Right lobe of liver (tissue), 6 donors: ENCODE measurements around the gene PAFAH1B2. TPM values are rescaled to one million over a fixed set of nuclear protein-coding genes. Genes with fewer than 3 reads are reported as not detected.
"Not testable (repeated sequence)": the region's sequence is repeated elsewhere in the genome, so short reads cannot be mapped to it uniquely, and the experiment has no call there.

Experiments used
- ATAC-seq, 4 donors: fragments of 200-7000 bp; cut with Tn5 transposase; one replicate each; pipeline ENCODE4 v1.9.1; 2020; ENCODE audit warnings: mild to moderate bottlenecking in 4 of 4, moderate library complexity in 4 of 4
- DNase-seq, 3 donors: peaks; one replicate each; pipeline ENCODE4 v3.0.0-alpha.2; 2020
- H3K27ac ChIP-seq, 3 donors: fragments of 200-600 bp; one replicate each; pipeline ENCODE4 v1.8.0; 2022
- H3K27me3 ChIP-seq, 2 donors: fragments of 200-600 bp; one replicate each; pipeline ENCODE4 v1.8.0; 2022
- H3K36me3 ChIP-seq, 4 donors: fragments of 200-600 bp; sonication (generic) in 1 of 4; one replicate each; pipeline versions ENCODE4 v1.5.1 to v1.8.0; 2017 to 2022; ENCODE audit warnings: control low read depth in 1 of 4
- H3K4me1 ChIP-seq, 4 donors: fragments of 200-600 bp; sonication (generic) in 1 of 4; one replicate each; pipeline versions ENCODE4 v1.5.1 to v1.8.0; 2017 to 2022; ENCODE audit warnings: control low read depth in 1 of 4
- H3K4me3 ChIP-seq, 3 donors: fragments of 200-600 bp; one replicate each; pipeline ENCODE4 v1.8.0; 2022
- H3K9me3 ChIP-seq, 4 donors: fragments of 200-600 bp; sonication (generic) in 1 of 4; one replicate each; pipeline versions ENCODE4 v1.5.1 to v1.8.0; 2017 to 2022; ENCODE audit warnings: control low read depth in 1 of 4
- CTCF ChIP-seq, 4 donors: fragments of 200-600 bp in 3 of 4; fragments of 450-650 bp in 1 of 4; IDR thresholded peaks; one replicate each; pipeline versions ENCODE4 v1.5.1 to v1.8.0; 2016 to 2022; ENCODE audit warnings: antibody characterized with exemption in 4 of 4, mild to moderate bottlenecking in 2 of 4
- POLR2A ChIP-seq: fragments of 450-650 bp; IDR thresholded peaks from one replicate; pipeline ENCODE4 v1.6.1; 2017; ENCODE audit warnings: antibody characterized with exemption, mild to moderate bottlenecking
- WGBS: methylation state at CpG from one replicate; pipeline ENCODE4 v1.1.6; 2018; ENCODE audit warnings: low coverage, low lambda C conversion rate; ENCODE audit not compliant: insufficient coverage; ENCODE audit errors: missing lambda C conversion rate; 5-methylcytosine and 5-hydroxymethylcytosine counted together
- intact Hi-C, 2 donors: fragments of 100-400 bp; cut with DNase I; formaldehyde crosslinking; loops; one replicate each; pipeline versions ENCODE4 v1.11.2 to v1.14.1; 2022
- total RNA-seq, 6 experiments: library from RNA; depleted of rRNA in 2 of 6; stranded (reverse); fragments of >200 nt in 2 of 6; fragmentation: NEBNext Ultra II Directional in 3 of 6; extraction: Animal tissue kit (Norgen Biotek cat#: 25700) in 3 of 6; gene quantifications; one replicate each; pipeline versions ENCODE4 v1.1.0 to v1.2.4, GENCODE V29; 2016 to 2023
- donor health status: DM: no; HTN: yes; CAD: no.
- donor health status: DM: no; HTN: no; CAD: no.
- donor health status: DM: no; HTN: no; CAD: no.
- donor health status: DM: no; HTN: yes; CAD: no.
- donor health status: DM: no; HTN: yes; CAD: no.

The PAFAH1B2 gene
- total RNA-seq, 6 experiments from 2014 or later, result 22.2 to 39.1 (median 29.3) TPM

GRCh38 chr11:117100556-117100955 lies 43.5 kb upstream of the PAFAH1B2 start:
- intact Hi-C loops, result loop anchor here (10.0 kb wide), 2 partner anchors 216 to 226 kb away; no protein-coding TSS in a partner anchor
- peaks cover 0 to 23% (median 6%) of the 10 kb centered on the region in 4 donors for H3K4me1 ChIP-seq
- no peaks in the 10 kb centered on the region for H3K27me3 ChIP-seq
- no peak for TF ChIP-seq POLR2A
- H3K9me3 ChIP-seq, result no peaks in the 10 kb centered on the region
- ATAC-seq, result no peak
- 87% methylated on average over 3 of the region's 3 CpGs for WGBS
- H3K36me3 ChIP-seq, result no peaks in the 10 kb centered on the region
- DNase-seq, result no peak
- no peak overlapping the region for H3K4me3 ChIP-seq
- H3K27ac ChIP-seq, result no peak overlapping the region

GRCh38 chr11:117107701-117108590 lies 36.1 kb upstream of the PAFAH1B2 start:
- Histone ChIP-seq H3K9me3 (no peaks in the 10 kb centered on the region), H3K4me1 (peaks cover 0 to 7% (median 0%) of the 10 kb centered on the region in 4 donors), H3K4me3 (no peak overlapping the region), H3K27ac (no peak overlapping the region), H3K27me3 (no peaks in the 10 kb centered on the region), H3K36me3 (no peaks in the 10 kb centered on the region)
- DNase-seq (no peak), ATAC-seq (peak in 2 of 4 donors; percentile 29 to 30)
- 40% methylated on average over 5 of the region's 5 CpGs for WGBS
- intact Hi-C loops, result loop anchor here (10.0 kb wide), 2 partner anchors 223 to 233 kb away; no protein-coding TSS in a partner anchor
- TF ChIP-seq POLR2A (no peak), CTCF (IDR thresholded peaks at IDR 0.05) (no peak)

- intact Hi-C loops, result no loop called here
- Histone ChIP-seq H3K36me3 (no peaks in the 10 kb centered on the region), H3K9me3 (no peaks in the 10 kb centered on the region), H3K4me1 (peaks cover 0 to 7% (median 0%) of the 10 kb centered on the region in 4 donors), H3K4me3 (no peak overlapping the region), H3K27me3 (no peaks in the 10 kb centered on the region), H3K27ac (no peak overlapping the region)
- TF ChIP-seq CTCF (IDR thresholded peaks at IDR 0.05), result no peak
- TF ChIP-seq POLR2A, result no peak
- ATAC-seq (peak in 1 of 4 donors; percentile 22), DNase-seq (no peak)
- WGBS, result no CpG with 5 or more reads among the region's 39 CpGs
Observed at GRCh38 chr11:117110294-117110950, 33.7 kb upstream of the PAFAH1B2 start.

- ATAC-seq, intact Hi-C loops: not testable (repeated sequence)
- whole genome bisulfite sequencing, result 40% methylated on average over 3 of the region's 3 CpGs
Observed at GRCh38 chr11:117112497-117112896, 31.6 kb upstream of the PAFAH1B2 start.

GRCh38 chr11:117112939-117113338 lies 31.1 kb upstream of the PAFAH1B2 start:
- H3K4me3 ChIP-seq, H3K9me3 ChIP-seq, intact Hi-C loops, H3K4me1 ChIP-seq, H3K36me3 ChIP-seq, DNase-seq, ATAC-seq, H3K27ac ChIP-seq, H3K27me3 ChIP-seq: not testable (repeated sequence)
- 89% methylated on average over 1 of the region's 1 CpG for WGBS

More at GRCh38 chr11:117112497-117112896, 31.6 kb upstream of the PAFAH1B2 start:
- not testable (repeated sequence) for H3K36me3 ChIP-seq, H3K27me3 ChIP-seq, H3K4me3 ChIP-seq, H3K9me3 ChIP-seq, DNase-seq, H3K4me1 ChIP-seq, H3K27ac ChIP-seq

- Histone ChIP-seq H3K27ac (no peak overlapping the region), H3K4me3 (no peak overlapping the region), H3K9me3 (no peaks in the 10 kb centered on the region), H3K4me1 (no peaks in the 10 kb centered on the region), H3K27me3 (no peaks in the 10 kb centered on the region), H3K36me3 (no peaks in the 10 kb centered on the region)
- no peak for TF ChIP-seq CTCF (IDR thresholded peaks at IDR 0.05)
- no peak for TF ChIP-seq POLR2A
- ATAC-seq (no peak), DNase-seq (no peak)
- intact Hi-C loops, result no loop called here
Observed at GRCh38 chr11:117117681-117118080, 26.4 kb upstream of the PAFAH1B2 start.
